HFF-Myc (cell line): Measurements from ENCODE around the gene LIPM.

Source experiments
- DNase-seq: peaks from one replicate; pipeline ENCODE4 v3.0.0-alpha.2; 2011; ENCODE audit warnings: low read depth; ENCODE audit errors: extremely low read depth
- H3K4me3 ChIP-seq: replicated peaks from 2 replicates; pipeline ENCODE4 v1.5.1; 2011; ENCODE audit warnings: low read depth, mild to moderate bottlenecking, control low read depth, low read length
- CTCF ChIP-seq: IDR thresholded peaks from 2 replicates; pipeline ENCODE4 v1.5.1; 2012; ENCODE audit warnings: mild to moderate bottlenecking, low read depth, low read length, control low read depth; ENCODE audit errors: missing control alignments

The LIPM gene

GRCh38 chr10:88853155-88853881, 50.8 kb downstream of the LIPM start:
- TF ChIP-seq CTCF = no peak
- DNase-seq = no peak
- no peak overlapping the region for H3K4me3 ChIP-seq

GRCh38 chr10:88854684-88855083, 52.2 kb downstream of the LIPM start:
- H3K4me3 ChIP-seq = no peak overlapping the region
- no peak for DNase-seq
- TF ChIP-seq CTCF = no peak

- no peak overlapping the region for H3K4me3 ChIP-seq
- no peak for DNase-seq
- TF ChIP-seq CTCF = no peak
Observed at GRCh38 chr10:88857831-88858230, 55.3 kb downstream of the LIPM start.

GRCh38 chr10:88858491-88858890, 56.0 kb downstream of the LIPM start:
- TF ChIP-seq CTCF = no peak
- no peak overlapping the region for H3K4me3 ChIP-seq
- DNase-seq = no peak

- no peak overlapping the region for H3K4me3 ChIP-seq
- DNase-seq = no peak
- TF ChIP-seq CTCF = no peak
Observed at GRCh38 chr10:88861036-88861435, 58.5 kb downstream of the LIPM start.

GRCh38 chr10:88865281-88865876, 62.8 kb downstream of the LIPM start:
- H3K4me3 ChIP-seq = no peak overlapping the region
- peak; percentile 13 for TF ChIP-seq CTCF
- no peak for DNase-seq
